GM21360 (cell line): ENCODE results near the gene KCNK5.

Source experiments
- ATAC-seq: cut with Tn5 transposase; IDR thresholded peaks from one replicate; pipeline ENCODE4 v1.9.1; 2021; ENCODE audit warnings: mild to moderate bottlenecking, moderate library complexity; ENCODE audit not compliant: unreplicated experiment

Gene KCNK5

DNA sequence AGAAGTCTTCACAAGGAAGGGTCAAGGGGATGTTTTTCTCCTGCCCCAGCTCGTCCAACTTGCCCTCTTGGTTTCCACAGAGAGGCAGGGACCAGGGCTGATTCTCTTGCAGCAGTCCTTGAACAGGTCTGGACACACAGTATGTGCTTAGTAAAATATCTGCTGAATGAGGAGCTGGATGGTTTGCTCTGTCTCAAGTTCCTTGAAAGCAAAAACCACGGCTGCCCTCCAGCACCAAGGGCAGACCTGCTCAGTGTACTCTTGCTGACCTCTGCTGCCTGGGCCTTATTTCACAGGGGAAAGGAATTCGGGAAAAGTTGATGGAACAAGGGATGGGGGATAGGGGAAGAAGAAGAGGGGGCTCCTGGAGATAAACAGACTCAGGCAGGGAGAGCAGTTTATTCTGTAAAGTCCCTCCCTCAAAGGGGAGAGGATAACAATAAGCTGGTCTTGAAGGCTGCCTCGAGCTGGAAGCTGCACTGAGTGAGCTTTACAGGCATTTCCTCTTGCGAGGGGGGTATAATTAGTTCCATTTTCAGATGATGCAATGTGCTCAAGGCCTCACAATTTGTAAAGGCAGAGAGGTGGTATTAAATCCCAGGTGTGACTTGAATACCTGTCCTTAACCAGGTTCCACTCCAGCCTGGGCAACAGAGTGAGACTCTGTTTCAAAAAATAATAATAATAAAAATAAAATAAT lies 10.3 kb downstream of the KCNK5 start:
- no peak for ATAC-seq

GRCh38 chr6:39217177-39217864 lies 12.0 kb downstream of the KCNK5 start:
- ATAC-seq: no peak

- ATAC-seq: no peak
Measured at GRCh38 chr6:39215640-39216158, 13.6 kb downstream of the KCNK5 start.

GRCh38 chr6:39214846-39215639 lies 14.2 kb downstream of the KCNK5 start:
- no peak for ATAC-seq

GRCh38 chr6:39214120-39214813 lies 15.0 kb downstream of the KCNK5 start:
- ATAC-seq: no peak

DNA sequence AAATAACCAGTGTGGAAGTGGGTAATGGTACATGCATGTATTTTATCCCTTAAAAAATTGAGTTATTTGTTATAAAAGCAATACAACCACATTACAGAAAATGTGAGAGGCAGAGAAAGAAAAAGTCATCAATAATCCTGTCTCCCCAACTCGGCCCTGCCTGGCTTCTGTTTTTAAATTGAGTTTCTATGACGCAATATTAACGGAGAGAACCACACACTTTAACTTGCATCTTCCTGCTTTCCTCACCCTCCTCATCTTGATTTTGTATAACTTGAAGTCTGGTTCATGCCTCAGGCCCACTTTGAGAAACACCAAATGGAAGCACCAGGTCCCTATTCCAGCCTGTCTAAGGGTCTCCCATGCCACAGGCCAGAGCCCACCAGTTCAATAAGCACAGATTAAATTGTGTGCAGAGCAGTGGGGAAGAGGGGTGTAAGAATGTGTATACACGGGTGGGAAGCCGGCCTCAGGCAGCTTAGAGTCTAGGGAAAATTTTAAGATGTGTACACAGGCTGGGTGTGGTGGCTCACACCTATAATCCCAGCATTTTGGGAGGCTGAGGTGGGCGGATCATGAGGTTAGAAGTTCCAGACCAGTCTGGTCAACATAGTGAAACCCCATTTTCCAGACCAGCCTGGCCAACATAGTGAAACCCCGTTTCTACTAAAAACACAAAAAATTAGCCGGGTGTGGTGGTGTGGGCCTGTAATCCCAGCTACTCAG lies 15.9 kb downstream of the KCNK5 start:
- ATAC-seq: no peak

- no peak for ATAC-seq
Measured at GRCh38 chr6:39211183-39211582, 18.1 kb downstream of the KCNK5 start.

GRCh38 chr6:39210450-39210849 lies 18.8 kb downstream of the KCNK5 start:
- no peak for ATAC-seq

- ATAC-seq: no peak
Measured at GRCh38 chr6:39209911-39210310, 19.4 kb downstream of the KCNK5 start.

- no peak for ATAC-seq
Measured at GRCh38 chr6:39209360-39209811, 19.9 kb downstream of the KCNK5 start.

GRCh38 chr6:39208223-39208739 lies 21.0 kb downstream of the KCNK5 start:
- ATAC-seq: no peak

GRCh38 chr6:39207416-39208222 lies 21.7 kb downstream of the KCNK5 start:
- ATAC-seq: no peak

GRCh38 chr6:39206250-39206721 lies 23.0 kb downstream of the KCNK5 start:
- ATAC-seq: no peak

- no peak for ATAC-seq
Measured at GRCh38 chr6:39204646-39205244, 24.5 kb downstream of the KCNK5 start.

DNA sequence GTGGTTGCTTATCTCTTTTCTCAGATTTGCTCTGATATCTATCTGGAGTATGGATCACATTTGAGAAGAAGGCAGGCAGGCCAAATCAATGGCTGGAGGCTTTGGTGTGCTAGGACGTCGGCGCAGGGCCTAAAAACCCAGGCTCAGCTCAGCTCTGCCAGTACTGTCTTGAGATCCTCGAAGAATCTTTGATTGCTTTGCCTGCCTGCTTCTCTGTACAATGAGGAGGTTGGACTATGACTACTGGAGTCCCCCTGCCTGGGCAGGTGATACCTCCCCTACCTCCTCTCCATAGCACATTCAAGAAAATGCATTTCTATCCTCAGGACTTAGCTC lies 25.1 kb downstream of the KCNK5 start:
- ATAC-seq: no peak

DNA sequence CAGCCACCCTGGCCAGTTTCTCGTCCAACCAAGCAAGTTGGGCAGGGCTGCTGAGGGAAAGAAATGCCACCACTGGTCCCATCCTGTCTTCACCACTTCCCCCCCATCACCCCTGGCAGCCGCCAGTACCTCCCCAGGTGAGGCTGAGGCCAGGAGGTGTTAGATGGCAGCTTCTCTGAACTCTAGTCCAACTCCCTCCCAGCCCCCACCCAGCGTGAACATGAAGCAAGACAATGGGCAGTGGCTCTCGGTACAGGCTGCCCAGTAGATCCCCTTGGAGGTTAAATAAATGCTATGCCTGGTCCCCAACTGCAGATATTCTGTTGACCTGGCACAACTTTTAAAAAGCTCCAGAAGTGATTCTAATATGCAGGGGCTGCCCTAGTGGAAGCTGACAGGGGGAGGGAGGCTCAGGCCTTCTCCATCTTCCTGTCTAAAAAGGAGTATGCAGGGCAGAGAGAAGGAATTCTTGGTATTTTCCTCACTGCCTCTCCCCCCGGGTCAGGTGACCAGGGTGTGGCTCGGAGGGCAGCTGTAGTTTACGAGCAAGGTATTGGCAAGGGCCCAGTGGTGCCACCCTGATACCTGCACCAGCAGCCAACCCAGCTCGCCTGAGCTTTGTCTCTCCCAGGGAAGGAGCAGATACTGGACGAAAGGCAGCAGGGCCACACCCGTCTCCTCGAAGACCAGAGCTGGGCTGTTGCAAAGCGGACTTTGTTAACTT lies 25.7 kb downstream of the KCNK5 start:
- no peak for ATAC-seq

GRCh38 chr6:39202166-39202565 lies 27.1 kb downstream of the KCNK5 start:
- ATAC-seq: no peak

- ATAC-seq: no peak
Measured at GRCh38 chr6:39200498-39201020, 28.7 kb downstream of the KCNK5 start.
